H1 (cell line): ENCODE measurements around the gene SLITRK1. TPM values are rescaled to one million over a fixed set of nuclear protein-coding genes. Genes with fewer than 3 reads are reported as not detected.
A peak's percentile ranks its signal among the peaks of the same experiment; 100 is the strongest.

Source experiments
- CTCF ChIA-PET: fragments of 300-600 bp; sonication (Branson Sonifier 250); formaldehyde crosslinking; loops from one replicate; lab custom pipeline; 2021; ENCODE audit not compliant: partially characterized antibody; lab: Charles Lee
- POLR2A ChIA-PET: fragments of 300-600 bp; sonication (Branson Sonifier 250); formaldehyde crosslinking; loops from one replicate; lab custom pipeline; 2021; ENCODE audit warnings: inconsistent platforms; ENCODE audit not compliant: partially characterized antibody; lab: Charles Lee
- DNase-seq, 2 experiments: peaks; one replicate each; pipeline versions ENCODE4 v3.0.0 to v3.0.0-alpha.2; 2010 to 2022; ENCODE audit warnings: low spot score in 2 of 2, low read depth in 1 of 2, mixed read lengths in 1 of 2
- FAIRE-seq: peaks from 2 replicates; lab custom pipeline; 2011; peaks lifted over from hg19 to GRCh38; lab: Jason Lieb, UNC
- H2AFZ ChIP-seq: 2 replicates; pipeline ENCODE4 v1.8.1; 2012; ENCODE audit warnings: low read length, inconsistent platforms
- H2AK5ac ChIP-seq: 2 replicates; pipeline ENCODE4 v1.6.1; 2013; ENCODE audit warnings: low read depth, low read length
- H2BK120ac ChIP-seq: replicated peaks from 2 replicates; pipeline ENCODE3; 2013; ENCODE audit warnings: low read depth, low read length, inconsistent platforms
- H2BK12ac ChIP-seq: 2 replicates; pipeline ENCODE4 v1.6.1; 2013; ENCODE audit warnings: low read depth, low read length
- H2BK15ac ChIP-seq: 2 replicates; pipeline ENCODE4 v1.6.1; 2013; ENCODE audit warnings: low read length
- H2BK20ac ChIP-seq: 2 replicates; pipeline ENCODE4 v1.6.1; 2013; ENCODE audit warnings: low read length
- H2BK5ac ChIP-seq: 2 replicates; pipeline ENCODE4 v1.6.1; 2013; ENCODE audit warnings: low read depth, low read length
- H3K14ac ChIP-seq: 2 replicates; pipeline ENCODE4 v1.6.1; 2013; ENCODE audit warnings: inconsistent platforms; ENCODE audit not compliant: insufficient read length
- H3K18ac ChIP-seq: 2 replicates; pipeline ENCODE4 v1.6.1; 2013; ENCODE audit warnings: low read length; ENCODE audit errors: extremely low read depth
- H3K23ac ChIP-seq: 2 replicates; pipeline ENCODE4 v1.6.1; 2013; ENCODE audit warnings: inconsistent platforms; ENCODE audit not compliant: insufficient read length
- H3K23me2 ChIP-seq: 2 replicates; pipeline ENCODE4 v1.6.1; 2013; ENCODE audit warnings: low read depth, low read length
- H3K27ac ChIP-seq: 2 replicates; pipeline ENCODE4 v1.6.1; 2011; ENCODE audit warnings: low read depth, low read length, inconsistent platforms
- H3K27me3 ChIP-seq, 4 experiments: replicated peaks in 1 of 4; 1 replicate in 1 of 4; 2 replicates in 3 of 4; pipeline versions ENCODE4 v1.6.1 to v1.8.1; 2011 to 2013; ENCODE audit warnings: low read length in 3 of 4, mild to moderate bottlenecking in 3 of 4, inconsistent platforms in 2 of 4, mixed read lengths in 2 of 4, moderate library complexity in 1 of 4; ENCODE audit not compliant: control insufficient read depth in 3 of 4, insufficient read depth in 3 of 4; ENCODE audit errors: extremely low read depth in 1 of 4
- H3K36me3 ChIP-seq, 4 experiments: 2 replicates each; pipeline versions ENCODE4 v1.6.1 to v1.8.1; 2011 to 2013; ENCODE audit warnings: mild to moderate bottlenecking in 4 of 4, low read length in 3 of 4, moderate library complexity in 2 of 4, control low read depth in 1 of 4, inconsistent platforms in 1 of 4; ENCODE audit not compliant: insufficient read depth in 4 of 4, control insufficient read depth in 2 of 4
- H3K4ac ChIP-seq: replicated peaks from 2 replicates; pipeline ENCODE3; 2013; ENCODE audit warnings: low read length, low read depth, mixed read lengths, inconsistent platforms; ENCODE audit not compliant: insufficient read length
- H3K4me1 ChIP-seq, 4 experiments: replicated peaks in 1 of 4; 1 replicate in 1 of 4; 2 replicates in 3 of 4; pipeline versions ENCODE4 v1.6.1 to v1.8.1; 2011 to 2013; ENCODE audit warnings: low read length in 3 of 4, inconsistent platforms in 2 of 4, mixed read lengths in 1 of 4; ENCODE audit not compliant: insufficient read depth in 4 of 4, control insufficient read depth in 3 of 4
- H3K4me2 ChIP-seq, 2 experiments: 2 replicates each; pipeline versions ENCODE4 v1.6.1 to v1.8.1; 2011 to 2013; ENCODE audit warnings: low read depth in 2 of 2, low read length in 2 of 2, control low read depth in 1 of 2, inconsistent platforms in 1 of 2, mild to moderate bottlenecking in 1 of 2; ENCODE audit not compliant: insufficient read depth in 1 of 2
- H3K4me3 ChIP-seq, 4 experiments: fragments of 200-600, 300-600 bp in 1 of 4; sonication (generic), shearing (Covaris generic), sonication (Bioruptor Twin) in 1 of 4; 2 replicates each; pipeline versions ENCODE4 v1.5.1 to v1.8.1; 2011 to 2016; ENCODE audit warnings: low read length in 4 of 4, low read depth in 3 of 4, control low read depth in 2 of 4, inconsistent platforms in 2 of 4, mild to moderate bottlenecking in 2 of 4, mixed read lengths in 1 of 4, moderate library complexity in 1 of 4; ENCODE audit not compliant: insufficient read depth in 2 of 4; ENCODE audit errors: extremely low read depth in 1 of 4
- H3K56ac ChIP-seq: replicated peaks from 2 replicates; pipeline ENCODE3; 2013; ENCODE audit warnings: low read depth, mild to moderate bottlenecking, mixed read lengths, low read length, inconsistent platforms; ENCODE audit not compliant: insufficient read length
- H3K79me1 ChIP-seq: 2 replicates; pipeline ENCODE4 v1.6.1; 2013; ENCODE audit warnings: low read depth, low read length, control low read depth
- H3K79me2 ChIP-seq, 2 experiments: 2 replicates each; pipeline versions ENCODE4 v1.6.1 to v1.8.1; 2012 to 2013; ENCODE audit warnings: low read length in 2 of 2, mild to moderate bottlenecking in 2 of 2, inconsistent platforms in 1 of 2; ENCODE audit not compliant: insufficient read depth in 2 of 2, control insufficient read depth in 1 of 2
- H3K9ac ChIP-seq, 4 experiments: replicated peaks in 1 of 4; 1 replicate in 1 of 4; 2 replicates in 3 of 4; pipeline versions ENCODE4 v1.6.1 to v1.8.1; 2011 to 2013; ENCODE audit warnings: low read depth in 3 of 4, low read length in 3 of 4, control low read depth in 2 of 4, mild to moderate bottlenecking in 2 of 4, moderate library complexity in 2 of 4, inconsistent platforms in 1 of 4; ENCODE audit errors: extremely low read depth in 1 of 4
- H3K9me3 ChIP-seq, 2 experiments: 2 replicates each; pipeline versions ENCODE4 v1.6.1 to v1.8.1; 2012 to 2013; ENCODE audit warnings: mild to moderate bottlenecking in 2 of 2, moderate library complexity in 2 of 2, control low read depth in 1 of 2, inconsistent platforms in 1 of 2, low read depth in 1 of 2, low read length in 1 of 2, mixed read lengths in 1 of 2; ENCODE audit not compliant: insufficient read depth in 2 of 2
- H4K20me1 ChIP-seq, 2 experiments: replicated peaks in 1 of 2; 2 replicates each; pipeline versions ENCODE3 to v1.8.1; 2011 to 2013; ENCODE audit warnings: inconsistent platforms in 2 of 2, low read length in 2 of 2, mild to moderate bottlenecking in 1 of 2; ENCODE audit not compliant: insufficient read depth in 2 of 2, control insufficient read depth in 1 of 2
- H4K5ac ChIP-seq: 2 replicates; pipeline ENCODE4 v1.6.1; 2013; ENCODE audit warnings: low read length, low read depth, mixed read lengths, inconsistent platforms; ENCODE audit not compliant: insufficient read length
- H4K8ac ChIP-seq: 2 replicates; pipeline ENCODE4 v1.8.0; 2013; ENCODE audit warnings: mild to moderate bottlenecking, moderate library complexity, low read length, inconsistent platforms; ENCODE audit not compliant: insufficient read depth; ENCODE audit errors: extremely low read depth
- H4K91ac ChIP-seq: replicated peaks from 2 replicates; pipeline ENCODE3; 2013; ENCODE audit warnings: low read length, mixed read lengths, inconsistent platforms; ENCODE audit not compliant: insufficient read length
- EZH2 ChIP-seq: fragments of 200-600 bp; sonication (generic); IDR thresholded peaks from 2 replicates; pipeline ENCODE4 v1.7.1; 2012; ENCODE audit warnings: low read depth, mild to moderate bottlenecking, moderate library complexity, low read length, inconsistent platforms; ENCODE audit not compliant: severe bottlenecking
- KDM4A ChIP-seq: IDR thresholded peaks from one replicate; pipeline ENCODE4 v1.7.1; 2012; ENCODE audit warnings: low read depth, mild to moderate bottlenecking, moderate library complexity, low read length, inconsistent platforms; ENCODE audit not compliant: severe bottlenecking
- NANOG ChIP-seq: IDR thresholded peaks from 2 replicates; pipeline ENCODE4 v1.6.1; 2011; ENCODE audit warnings: low read length, low read depth, mild to moderate bottlenecking, inconsistent platforms; ENCODE audit not compliant: insufficient read depth, poor library complexity, severe bottlenecking
- SUZ12 ChIP-seq: fragments of 200-600 bp; sonication (generic); IDR thresholded peaks from 2 replicates; pipeline ENCODE4 v1.6.1; 2012; ENCODE audit warnings: mild to moderate bottlenecking, inconsistent platforms, low read length, moderate library complexity, mixed read lengths
- WGBS, 2 experiments: shearing (Covaris generic) in 1 of 2; methylation state at CpG; one replicate each; pipeline versions ENCODE4 v1.1.6 to v1.1.7; 2013 to 2015; ENCODE audit warnings: low lambda C conversion rate in 2 of 2, mixed read lengths in 2 of 2, inconsistent platforms in 1 of 2, low coverage in 1 of 2, missing lambda C conversion rate in 1 of 2; ENCODE audit not compliant: insufficient replicate concordance in 2 of 2, insufficient coverage in 1 of 2, insufficient read length in 1 of 2; ENCODE audit errors: extremely low coverage in 1 of 2, missing lambda C conversion rate in 1 of 2; 5-methylcytosine and 5-hydroxymethylcytosine counted together
- polyA plus RNA-seq, 7 experiments: library from polyadenylated mRNA; depleted of rRNA in 3 of 7; stranded (reverse) in 5 of 7; unstranded in 2 of 7; fragments of >200 nt in 5 of 7; fragments of 200-250 nt in 2 of 7; gene quantifications; 1 replicate in 5 of 7; 2 replicates in 1 of 7; 4 replicates in 1 of 7; pipeline versions ENCODE4 v1.2.1 to v1.2.3, GENCODE V29; 2011 to 2013; ENCODE audit warnings: missing spikeins in 2 of 7, mixed read lengths in 2 of 7
- total RNA-seq: library from RNA; stranded (reverse); fragmentation: NEBNext Ultra II Directional; extraction: Animal tissue kit (Norgen Biotek cat#: 25700); gene quantifications from 2 replicates; pipeline ENCODE4 v1.2.1, GENCODE V29; 2021

Gene SLITRK1
- total and polyA plus RNA-seq, 2 of the 8 experiments (the other 6 are each of a cell fraction or from before 2014, with no cell fraction given) = 3.4 to 4.2 TPM

GRCh38 chr13:83880275-83881139, 1.8 kb downstream of the SLITRK1 start:
- Histone ChIP-seq H3K23ac (no peak overlapping the region), H2BK120ac (no peak overlapping the region), H3K27me3 (peaks cover 18 to 37% (median 32%) of the 10 kb centered on the region in 4 experiments), H2BK12ac (no peak overlapping the region), H3K9me3 (no peaks in the 10 kb centered on the region), H4K91ac (no peak overlapping the region), H4K8ac (no peak overlapping the region), H4K20me1 (no peaks in the 10 kb centered on the region), H2AFZ (no peak overlapping the region), H3K18ac (no peak overlapping the region; the same call in 1 of the 2 replicates), H3K79me1 (no peaks in the 10 kb centered on the region), H3K4me3 (peak overlapping the region; percentile 61 to 79 (median 70); a peak in 7 of 8 replicates), H4K5ac (no peak overlapping the region), H3K56ac (no peak overlapping the region), H3K79me2 (no peaks in the 10 kb centered on the region; a peak in 1 of 4 replicates), H3K23me2 (peaks cover 29% of the 10 kb centered on the region), H3K36me3 (no peaks in the 10 kb centered on the region), H3K4ac (no peak overlapping the region), H2BK15ac (no peak overlapping the region), H2AK5ac (no peak overlapping the region), H2BK5ac (no peak overlapping the region), H3K9ac (no peak overlapping the region), H3K4me1 (peaks cover 0 to 18% (median 6%) of the 10 kb centered on the region in 4 experiments; a peak in 6 of 7 replicates), H3K14ac (no peak overlapping the region), H3K4me2 (peak overlapping the region; percentile 92 to 96), H2BK20ac (no peak overlapping the region), H3K27ac (no peak overlapping the region)
- TF ChIP-seq NANOG (no peak), KDM4A (peak; percentile 7), EZH2 (peak; percentile 26), SUZ12 (peak; percentile 66)
- no peak for FAIRE-seq
- POLR2A ChIA-PET = no interaction called here
- CTCF ChIA-PET = no interaction called here
- DNase-seq = peak in 1 of 2 experiments; percentile 48
- WGBS, 2 experiments = 44% methylated on average over 26 of the region's 26 CpGs; no CpG with 5 or more reads in 1 of the 2 experiments
